ENCODE data around the gene SNRPB2.

The SNRPB2 gene

GRCh38 chr20:16703570-16703969, 26.3 kb upstream of the SNRPB2 start:
- no peak overlapping the region for H3K4me3 ChIP-seq (ENCODE audit: low read depth in 1 of 2, low read length in 1 of 2)
- TF ChIP-seq CTCF (IDR thresholded peaks at IDR 0.05), result no peak
- H3K4me1 ChIP-seq (ENCODE audit: control insufficient read depth in 1 of 2, insufficient read depth in 1 of 2, low read depth in 1 of 2, low read length in 1 of 2), result no peaks in the 10 kb centered on the region
- H3K27me3 ChIP-seq, result no peaks in the 10 kb centered on the region
- no peaks in the 10 kb centered on the region for H3K9me3 ChIP-seq
- no peak overlapping the region for H3K27ac ChIP-seq
- H3K36me3 ChIP-seq, result no peaks in the 10 kb centered on the region

- H3K36me3 ChIP-seq, result no peaks in the 10 kb centered on the region
- H3K9me3 ChIP-seq, result no peaks in the 10 kb centered on the region
- TF ChIP-seq CTCF (IDR thresholded peaks at IDR 0.05), result no peak
Observed at GRCh38 chr20:16707674-16708073, 22.2 kb upstream of the SNRPB2 start.

GRCh38 chr20:16708602-16709001, 21.2 kb upstream of the SNRPB2 start:
- Histone ChIP-seq H3K4me1 (ENCODE audit: control insufficient read depth in 1 of 2, insufficient read depth in 1 of 2, low read depth in 1 of 2, low read length in 1 of 2) (peaks cover 6 to 13% of the 10 kb centered on the region in 2 experiments), H3K27ac (no peak overlapping the region), H3K36me3 (no peaks in the 10 kb centered on the region), H3K4me3 (ENCODE audit: low read depth in 1 of 2, low read length in 1 of 2) (no peak overlapping the region), H3K27me3 (no peaks in the 10 kb centered on the region), H3K9me3 (no peaks in the 10 kb centered on the region)
- no peak for TF ChIP-seq CTCF (IDR thresholded peaks at IDR 0.05)

More at GRCh38 chr20:16707674-16708073, 22.2 kb upstream of the SNRPB2 start:
- Histone ChIP-seq H3K27me3 (no peaks in the 10 kb centered on the region), H3K27ac (no peak overlapping the region), H3K4me1 (ENCODE audit: control insufficient read depth in 1 of 2, insufficient read depth in 1 of 2, low read depth in 1 of 2, low read length in 1 of 2) (peaks cover 6 to 12% of the 10 kb centered on the region in 2 experiments), H3K4me3 (ENCODE audit: low read depth in 1 of 2, low read length in 1 of 2) (no peak overlapping the region)

- Histone ChIP-seq H3K4me1 (ENCODE audit: control insufficient read depth in 1 of 2, insufficient read depth in 1 of 2, low read depth in 1 of 2, low read length in 1 of 2) (peaks cover 6 to 13% of the 10 kb centered on the region in 2 experiments), H3K36me3 (no peaks in the 10 kb centered on the region), H3K4me3 (ENCODE audit: low read depth in 1 of 2, low read length in 1 of 2) (no peak overlapping the region), H3K27me3 (no peaks in the 10 kb centered on the region), H3K9me3 (no peaks in the 10 kb centered on the region), H3K27ac (no peak overlapping the region)
- TF ChIP-seq CTCF (IDR thresholded peaks at IDR 0.05), result no peak
Observed at GRCh38 chr20:16709017-16709416, 20.8 kb upstream of the SNRPB2 start.

- TF ChIP-seq CTCF (IDR thresholded peaks at IDR 0.05), result no peak
- no peaks in the 10 kb centered on the region for H3K9me3 ChIP-seq
- H3K36me3 ChIP-seq, result no peaks in the 10 kb centered on the region
- H3K27ac ChIP-seq, result no peak overlapping the region
- peaks cover 11% of the 10 kb centered on the region for H3K27me3 ChIP-seq
- H3K4me1 ChIP-seq (ENCODE audit: control insufficient read depth in 1 of 2, insufficient read depth in 1 of 2, low read depth in 1 of 2, low read length in 1 of 2), result peaks cover 6 to 13% of the 10 kb centered on the region in 2 experiments
- no peak overlapping the region for H3K4me3 ChIP-seq (ENCODE audit: low read depth in 1 of 2, low read length in 1 of 2)
Observed at GRCh38 chr20:16710781-16711180, 19.0 kb upstream of the SNRPB2 start.

Data from neutrophil (primary cell).